AG04450 (cell line): ENCODE measurements around the gene PAX5. TPM values are rescaled to one million over a fixed set of nuclear protein-coding genes. Genes with fewer than 3 reads are reported as not detected.

Experiments
- CTCF ChIA-PET: fragments of 300-600, 350-600 bp; formaldehyde crosslinking; extraction: SDS; loops from one replicate; lab custom pipeline; 2022; ENCODE audit warnings: antibody characterized with exemption, inconsistent platforms; lab: Charles Lee
- POLR2A ChIA-PET: fragments of 350-600 bp; formaldehyde crosslinking; extraction: SDS; loops from one replicate; lab custom pipeline; 2021; ENCODE audit warnings: antibody characterized with exemption, inconsistent platforms; lab: Yijun Ruan, JAX
- DNase-seq: peaks from one replicate; pipeline ENCODE4 v3.0.0-alpha.2; 2011; ENCODE audit warnings: low read depth, low spot score
- H3K27ac ChIP-seq: one replicate; pipeline ENCODE4 v1.5.1; 2012; ENCODE audit warnings: low read depth, low read length, control low read depth
- H3K27me3 ChIP-seq: one replicate; pipeline ENCODE4 v1.6.0; 2012; ENCODE audit warnings: low read length; ENCODE audit not compliant: control insufficient read depth, insufficient read depth
- H3K4me3 ChIP-seq: 2 replicates; pipeline ENCODE4 v1.5.1; 2011; ENCODE audit warnings: mild to moderate bottlenecking, low read depth, low read length, control low read depth
- H3K9me3 ChIP-seq: 2 replicates; pipeline ENCODE4 v1.5.1; 2012; ENCODE audit warnings: low read length; ENCODE audit not compliant: control insufficient read depth, insufficient read depth
- polyA plus RNA-seq: library from polyadenylated mRNA; depleted of rRNA; stranded (reverse); fragments of >200 nt; gene quantifications from 2 replicates; pipeline ENCODE4 v1.2.3, GENCODE V29; 2011
- TF ChIP-seq, protein P1 (sequence below): IDR thresholded peaks from 2 replicates; pipeline ENCODE4 v1.5.1; 2011; ENCODE audit warnings: low read depth, low read length, control low read depth, inconsistent platforms

PAX5 gene
- polyA plus RNA-seq, 1 experiment, result not detected

DNA sequence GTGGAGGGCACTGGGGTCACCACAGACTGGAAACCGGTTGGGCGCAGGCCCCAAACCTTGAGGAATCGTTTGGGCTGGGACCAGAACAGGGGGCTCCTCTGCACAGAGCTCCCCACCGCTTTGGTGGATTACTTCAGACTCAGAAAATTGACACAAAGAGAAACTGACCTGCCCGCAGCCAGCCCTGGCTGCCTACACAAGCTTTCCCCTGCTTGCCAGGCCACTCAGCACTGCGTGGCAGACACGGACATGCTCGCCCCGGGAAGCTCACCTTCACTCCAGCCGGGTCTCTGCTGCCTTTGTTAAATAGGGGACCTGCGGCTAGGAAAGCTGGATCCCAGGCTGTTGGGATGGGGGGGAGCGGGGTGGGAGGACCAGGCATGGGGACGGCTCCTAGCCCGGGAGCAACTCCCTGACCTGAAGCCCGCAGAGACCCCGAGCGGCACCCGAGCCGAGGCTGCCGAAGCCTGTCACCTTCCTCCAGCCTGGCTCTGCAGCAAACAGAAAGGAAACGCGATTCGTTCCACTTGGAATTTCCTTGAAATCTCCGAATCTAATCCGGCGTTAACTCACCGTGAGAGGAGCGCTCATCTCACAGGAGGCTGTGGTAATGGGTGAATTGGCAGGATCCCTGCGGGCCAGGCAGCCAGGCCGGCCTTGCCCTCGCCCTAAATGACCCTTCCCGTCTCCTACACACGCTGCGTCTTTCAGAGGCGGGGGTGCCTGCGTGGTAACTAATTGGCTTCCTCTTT lies 8.8 kb downstream of the PAX5 start:
- ChIA-PET CTCF (no interaction called here), POLR2A (no interaction called here)
- Histone ChIP-seq H3K4me3 (peak overlapping the region; percentile 34; the same call in 1 of the 2 replicates), H3K27me3 (peaks cover 82% of the 10 kb centered on the region), H3K9me3 (peaks cover 26% of the 10 kb centered on the region; the same call in 1 of the 2 replicates), H3K27ac (no peak overlapping the region)
- no peak for DNase-seq
- TF ChIP-seq, protein P1, sequence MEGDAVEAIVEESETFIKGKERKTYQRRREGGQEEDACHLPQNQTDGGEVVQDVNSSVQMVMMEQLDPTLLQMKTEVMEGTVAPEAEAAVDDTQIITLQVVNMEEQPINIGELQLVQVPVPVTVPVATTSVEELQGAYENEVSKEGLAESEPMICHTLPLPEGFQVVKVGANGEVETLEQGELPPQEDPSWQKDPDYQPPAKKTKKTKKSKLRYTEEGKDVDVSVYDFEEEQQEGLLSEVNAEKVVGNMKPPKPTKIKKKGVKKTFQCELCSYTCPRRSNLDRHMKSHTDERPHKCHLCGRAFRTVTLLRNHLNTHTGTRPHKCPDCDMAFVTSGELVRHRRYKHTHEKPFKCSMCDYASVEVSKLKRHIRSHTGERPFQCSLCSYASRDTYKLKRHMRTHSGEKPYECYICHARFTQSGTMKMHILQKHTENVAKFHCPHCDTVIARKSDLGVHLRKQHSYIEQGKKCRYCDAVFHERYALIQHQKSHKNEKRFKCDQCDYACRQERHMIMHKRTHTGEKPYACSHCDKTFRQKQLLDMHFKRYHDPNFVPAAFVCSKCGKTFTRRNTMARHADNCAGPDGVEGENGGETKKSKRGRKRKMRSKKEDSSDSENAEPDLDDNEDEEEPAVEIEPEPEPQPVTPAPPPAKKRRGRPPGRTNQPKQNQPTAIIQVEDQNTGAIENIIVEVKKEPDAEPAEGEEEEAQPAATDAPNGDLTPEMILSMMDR, result no peak

DNA sequence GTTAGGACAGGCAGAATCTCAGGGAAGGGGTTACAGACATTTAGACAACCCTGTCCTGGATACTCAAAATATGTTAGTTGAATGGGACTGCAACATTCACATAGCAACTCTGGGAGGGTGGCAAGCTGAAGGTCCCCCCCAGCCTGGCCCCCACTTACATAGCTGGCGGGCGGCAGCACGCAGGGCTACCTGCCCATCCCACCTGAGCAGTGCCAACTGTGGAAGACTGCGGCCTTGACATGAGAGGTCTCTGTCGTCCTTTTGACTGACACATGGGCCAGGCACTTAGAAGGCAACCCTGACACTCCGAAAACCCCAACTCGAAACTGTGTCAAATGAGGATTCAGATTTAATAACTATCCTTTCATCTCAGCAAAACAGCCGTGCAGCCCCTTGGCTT lies 16.5 kb downstream of the PAX5 start:
- POLR2A ChIA-PET, result no interaction called here
- Histone ChIP-seq H3K9me3 (no peaks in the 10 kb centered on the region), H3K27me3 (peaks cover 55% of the 10 kb centered on the region), H3K27ac (no peak overlapping the region), H3K4me3 (no peak overlapping the region)
- CTCF ChIA-PET, result no interaction called here
- TF ChIP-seq, protein P1, result no peak
- no peak for DNase-seq

DNA sequence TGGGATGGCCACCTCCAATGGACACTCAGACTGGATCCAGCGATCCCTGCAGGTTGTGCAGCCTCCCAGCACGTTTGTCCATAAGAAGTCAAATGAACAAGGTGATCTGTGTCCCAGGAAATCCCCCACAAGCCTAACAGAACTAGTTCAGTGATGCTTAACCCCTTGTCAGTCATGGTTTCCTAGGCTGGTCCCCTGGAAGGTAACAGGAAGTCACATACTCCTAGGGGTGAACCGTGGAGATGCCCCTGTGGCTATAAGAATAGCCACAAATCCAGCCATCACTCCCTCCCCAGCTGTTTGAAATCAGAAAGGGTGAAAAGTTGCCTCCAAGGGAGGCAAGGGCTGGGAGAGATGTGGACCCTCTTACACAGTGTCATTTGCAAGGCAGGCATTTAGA lies 22.5 kb downstream of the PAX5 start:
- Histone ChIP-seq H3K9me3 (no peaks in the 10 kb centered on the region), H3K4me3 (no peak overlapping the region), H3K27me3 (peaks cover 49% of the 10 kb centered on the region), H3K27ac (no peak overlapping the region)
- DNase-seq, result no peak
- ChIA-PET CTCF (interaction anchor here (0.6 to 0.7 kb wide), 2 partner anchors 16 to 138 kb away, joined by 3 read pairs; no protein-coding TSS in a partner anchor), POLR2A (no interaction called here)
- TF ChIP-seq, protein P1, result no peak

DNA sequence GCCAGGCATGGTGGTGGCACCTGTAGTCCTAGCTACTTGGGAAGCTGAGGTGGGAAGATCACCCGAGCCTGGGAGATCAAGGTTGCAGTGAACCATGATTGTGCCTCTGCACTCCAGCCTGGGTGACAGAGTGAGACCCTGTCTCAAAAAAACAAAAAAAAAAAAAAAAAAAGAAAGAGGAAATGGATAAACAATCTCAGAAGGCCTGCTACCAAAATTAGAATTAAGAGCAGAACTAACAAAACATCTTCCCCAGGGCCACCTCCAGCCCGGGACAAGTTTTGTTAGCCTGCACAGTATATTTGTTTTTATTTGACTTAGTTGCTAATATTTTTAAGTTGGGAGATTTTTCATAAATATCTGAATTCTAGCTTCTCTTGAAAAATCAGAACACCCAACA lies 23.1 kb downstream of the PAX5 start:
- Histone ChIP-seq H3K4me3 (no peak overlapping the region), H3K27me3 (peaks cover 51% of the 10 kb centered on the region), H3K27ac (no peak overlapping the region), H3K9me3 (no peaks in the 10 kb centered on the region)
- POLR2A ChIA-PET, result interaction anchor here (0.7 kb wide), 1 partner anchor 279 kb away, joined by 5 read pairs; no protein-coding TSS in a partner anchor
- CTCF ChIA-PET, result interaction anchor here (0.6 to 0.7 kb wide), 2 partner anchors 16 to 138 kb away, joined by 3 read pairs; no protein-coding TSS in a partner anchor
- no peak for DNase-seq
- TF ChIP-seq, protein P1, result no peak

DNA sequence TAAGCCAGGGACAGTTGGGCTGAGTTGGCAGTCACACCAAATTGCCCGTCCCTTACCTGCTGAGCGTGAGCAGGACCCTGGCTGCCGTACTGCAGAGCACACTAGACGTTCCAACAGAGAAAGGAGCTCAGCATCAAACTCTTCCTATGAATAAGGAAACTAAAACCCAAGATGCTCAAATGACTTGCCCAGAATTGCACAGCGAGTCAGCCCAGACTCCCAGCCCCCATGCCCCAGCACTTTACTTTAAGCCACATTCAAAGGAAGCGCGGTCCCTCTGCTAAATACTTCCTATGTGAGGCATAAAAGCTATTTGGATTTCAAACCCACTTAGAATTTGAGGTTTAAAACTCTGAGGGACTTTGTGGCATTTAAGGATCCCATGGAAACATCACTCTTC lies 23.9 kb downstream of the PAX5 start:
- no peak overlapping the region for H3K4me3 ChIP-seq
- CTCF ChIA-PET, result interaction anchor here (0.5 kb wide), 1 partner anchor 29 kb away, joined by 6 read pairs; no protein-coding TSS in a partner anchor
- H3K27me3 ChIP-seq, result peaks cover 51% of the 10 kb centered on the region
- no peak overlapping the region for H3K27ac ChIP-seq
- TF ChIP-seq, protein P1, result no peak
- POLR2A ChIA-PET, result no interaction called here
- no peak for DNase-seq
- H3K9me3 ChIP-seq, result no peaks in the 10 kb centered on the region
